Measurements from ENCODE around the gene PINK1.

PINK1 gene

DNA sequence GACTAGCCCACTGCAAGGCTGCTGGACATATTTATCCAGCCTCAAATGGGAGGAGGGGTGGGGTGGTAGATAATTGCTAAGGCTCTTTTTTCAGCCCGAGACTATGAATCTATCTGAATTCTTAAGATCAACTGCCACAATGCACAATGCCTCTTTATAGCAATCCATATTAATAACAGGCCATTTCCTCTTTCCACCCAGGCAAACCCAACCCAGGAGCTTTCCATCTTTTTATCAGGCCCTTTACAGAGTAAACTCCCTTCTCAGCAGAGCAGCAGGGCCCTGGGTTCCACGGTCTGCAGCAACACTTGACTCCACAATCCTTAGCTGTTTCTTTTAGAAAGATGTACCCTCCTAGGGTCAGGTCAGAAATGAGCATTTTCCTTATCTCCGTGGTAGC, 27.1 kb downstream of the PINK1 start:
- no peak for DNase-seq (ENCODE audit: low read depth)
- peak overlapping the region; percentile 89 for H3K4me3 ChIP-seq (ENCODE audit: low read depth, low read length)
- TF ChIP-seq, protein P1, sequence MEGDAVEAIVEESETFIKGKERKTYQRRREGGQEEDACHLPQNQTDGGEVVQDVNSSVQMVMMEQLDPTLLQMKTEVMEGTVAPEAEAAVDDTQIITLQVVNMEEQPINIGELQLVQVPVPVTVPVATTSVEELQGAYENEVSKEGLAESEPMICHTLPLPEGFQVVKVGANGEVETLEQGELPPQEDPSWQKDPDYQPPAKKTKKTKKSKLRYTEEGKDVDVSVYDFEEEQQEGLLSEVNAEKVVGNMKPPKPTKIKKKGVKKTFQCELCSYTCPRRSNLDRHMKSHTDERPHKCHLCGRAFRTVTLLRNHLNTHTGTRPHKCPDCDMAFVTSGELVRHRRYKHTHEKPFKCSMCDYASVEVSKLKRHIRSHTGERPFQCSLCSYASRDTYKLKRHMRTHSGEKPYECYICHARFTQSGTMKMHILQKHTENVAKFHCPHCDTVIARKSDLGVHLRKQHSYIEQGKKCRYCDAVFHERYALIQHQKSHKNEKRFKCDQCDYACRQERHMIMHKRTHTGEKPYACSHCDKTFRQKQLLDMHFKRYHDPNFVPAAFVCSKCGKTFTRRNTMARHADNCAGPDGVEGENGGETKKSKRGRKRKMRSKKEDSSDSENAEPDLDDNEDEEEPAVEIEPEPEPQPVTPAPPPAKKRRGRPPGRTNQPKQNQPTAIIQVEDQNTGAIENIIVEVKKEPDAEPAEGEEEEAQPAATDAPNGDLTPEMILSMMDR (IDR thresholded peaks at IDR 0.05; ENCODE audit: low read depth, low read length, missing control alignments), result no peak

DNA sequence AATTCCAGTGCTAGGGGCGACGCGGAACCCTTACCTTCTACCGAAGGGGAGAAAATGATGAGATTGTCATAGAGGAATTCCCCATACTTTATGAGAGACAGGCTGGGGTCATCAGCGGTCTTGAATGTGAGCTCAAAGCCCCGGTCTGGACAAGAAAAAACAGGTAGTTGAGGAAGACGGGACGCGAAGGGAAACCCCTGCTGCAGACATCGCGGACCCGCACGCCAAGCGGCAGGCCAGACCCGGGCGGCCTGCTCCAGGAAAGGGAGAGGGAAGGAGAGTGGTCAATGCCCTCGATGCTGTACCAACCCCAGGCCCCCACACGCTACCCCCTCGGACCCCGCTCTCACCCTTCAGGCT, 27.6 kb downstream of the PINK1 start:
- TF ChIP-seq, protein P1 (IDR thresholded peaks at IDR 0.05; ENCODE audit: low read depth, low read length, missing control alignments), result no peak
- peak overlapping the region; percentile 89 for H3K4me3 ChIP-seq (ENCODE audit: low read depth, low read length)
- DNase-seq (ENCODE audit: low read depth), result no peak

DNA sequence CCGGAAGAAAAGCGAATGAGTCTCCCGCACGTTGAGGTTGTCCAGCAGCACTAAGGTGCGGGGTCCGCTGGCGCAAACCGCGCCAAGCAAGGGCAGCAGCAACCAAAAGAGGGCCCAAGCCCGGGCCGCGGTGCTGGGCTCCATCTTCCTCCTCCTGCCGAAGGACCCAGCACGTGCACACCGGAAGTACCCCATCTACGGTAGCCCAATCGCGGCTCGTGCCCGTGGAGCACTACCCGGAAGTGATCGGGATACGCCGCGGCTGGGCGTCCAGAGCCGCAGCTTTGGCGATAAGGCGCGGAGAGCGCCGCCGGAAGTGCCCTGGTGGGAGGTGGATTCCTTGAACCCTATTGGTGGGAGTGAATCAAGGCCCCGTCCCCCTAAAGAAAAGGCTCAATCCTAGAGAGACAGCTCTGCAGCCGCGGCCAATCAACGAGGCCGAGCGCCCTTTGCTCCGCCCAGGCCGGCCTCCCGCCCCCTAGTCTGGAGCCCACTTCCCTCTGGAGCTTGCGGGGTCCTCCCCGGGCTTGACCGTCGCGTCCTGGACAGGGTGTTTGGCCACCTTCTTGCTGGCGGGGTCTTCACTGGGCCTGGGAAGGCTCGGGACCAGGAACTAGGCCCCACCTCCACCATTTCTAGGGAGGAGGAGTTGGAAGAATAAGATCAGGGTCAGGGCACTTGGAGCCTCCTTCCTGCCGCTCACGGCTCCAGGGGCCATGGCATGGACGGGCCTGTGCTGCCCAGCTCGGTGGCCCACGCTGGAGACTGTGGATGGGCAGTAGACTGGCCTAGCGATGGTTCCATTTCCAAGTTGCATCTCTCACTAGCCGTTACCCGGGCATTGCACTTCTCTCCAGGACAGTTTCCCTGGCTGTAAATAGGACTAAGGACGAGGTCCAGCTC, 28.2 kb downstream of the PINK1 start, which contains the start of gene DDOST:
DDOST (minus strand) TSS at position 163 of the 903 bp plus-strand sequence; CDS start at position 144, 19 bp downstream.
- peak within 1 kb of the TSS; percentile 89 for H3K4me3 ChIP-seq (ENCODE audit: low read depth, low read length)
- peak; percentile 98 for DNase-seq (ENCODE audit: low read depth)
- TF ChIP-seq, protein P1 (IDR thresholded peaks at IDR 0.05; ENCODE audit: low read depth, low read length, missing control alignments), result peak; percentile 52

DNA sequence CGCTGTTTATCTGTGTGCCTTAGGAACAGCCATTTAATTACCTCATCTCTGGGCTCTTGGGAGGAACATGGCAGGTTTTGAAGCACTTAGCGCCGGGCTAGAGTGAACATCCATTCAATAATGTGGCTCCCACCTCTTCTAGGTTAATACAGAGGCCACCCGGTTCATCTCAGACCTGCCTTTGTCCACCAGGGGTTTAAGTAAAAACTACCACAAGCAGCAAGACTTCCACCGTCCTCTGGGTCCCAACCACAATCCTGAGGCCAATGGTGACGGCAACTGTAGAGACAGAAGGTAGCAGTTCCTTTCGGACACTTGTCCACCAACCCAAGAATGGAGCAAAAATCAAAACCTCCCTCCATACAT, 28.8 kb downstream of the PINK1 start:
- no peak for DNase-seq (ENCODE audit: low read depth)
- TF ChIP-seq, protein P1 (IDR thresholded peaks at IDR 0.05; ENCODE audit: low read depth, low read length, missing control alignments), result no peak

DNA sequence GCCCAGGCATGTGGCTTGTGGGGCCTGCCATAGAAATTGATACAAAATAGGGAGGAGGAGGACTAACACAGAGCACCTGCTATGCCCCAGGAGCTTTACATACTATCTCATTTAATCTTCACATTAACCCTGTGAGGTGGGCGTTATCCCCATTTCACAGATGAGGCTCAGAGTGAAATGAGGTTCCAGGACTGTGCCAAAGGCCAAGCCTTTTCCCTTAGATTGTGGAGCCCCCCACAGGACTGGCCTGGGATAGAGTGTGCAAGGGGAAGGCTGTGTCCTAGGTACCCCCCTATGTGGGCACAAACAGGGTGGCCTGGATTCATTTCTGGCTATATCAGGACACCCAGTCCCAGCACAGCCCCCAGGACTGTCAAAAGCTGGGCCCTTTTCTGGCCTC, 30.1 kb downstream of the PINK1 start:
- TF ChIP-seq, protein P1 (IDR thresholded peaks at IDR 0.05; ENCODE audit: low read depth, low read length, missing control alignments), result no peak
- H3K4me3 ChIP-seq (ENCODE audit: low read depth, low read length), result no peak overlapping the region
- DNase-seq (ENCODE audit: low read depth), result no peak

More for the DNA sequence above, 28.8 kb downstream of the PINK1 start:
- H3K4me3 ChIP-seq (ENCODE audit: low read depth, low read length), result peak overlapping the region; percentile 89

DNA sequence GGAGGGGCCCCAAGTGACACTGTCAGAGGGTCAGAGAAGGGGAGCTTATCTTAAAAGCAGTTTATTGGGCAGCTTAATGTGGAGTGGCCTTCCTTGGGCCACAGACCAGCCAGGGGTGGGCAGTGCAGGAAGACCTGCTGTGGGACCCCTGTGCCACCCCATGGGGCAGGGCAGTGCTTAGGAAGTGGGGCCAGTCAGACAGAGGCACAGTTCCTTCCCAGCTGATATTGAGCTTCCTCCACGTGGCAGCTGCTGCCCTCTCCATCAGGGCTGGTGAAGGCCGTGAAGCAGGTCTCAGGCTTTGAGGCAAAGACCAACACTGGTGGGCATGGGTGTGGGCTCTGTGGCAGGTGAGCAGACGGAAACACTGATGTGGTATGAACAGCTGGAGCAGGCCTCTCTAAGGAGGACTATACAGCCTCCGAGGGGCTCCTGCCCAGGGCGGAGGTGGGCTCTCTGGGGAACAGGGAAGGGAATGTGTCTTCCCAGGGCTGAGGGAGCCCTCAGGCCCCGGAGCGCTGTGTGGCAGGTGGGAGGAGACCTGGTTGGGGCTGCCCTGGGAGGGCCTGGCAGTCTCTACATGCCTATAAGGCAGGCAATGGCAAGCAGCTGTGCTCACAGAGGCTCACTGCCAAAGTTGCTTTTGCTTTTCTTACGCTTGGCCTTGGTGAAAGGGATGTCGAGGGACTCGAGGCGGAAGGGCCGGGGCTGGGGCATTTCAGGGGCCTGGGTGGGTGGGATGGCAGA, 30.9 kb downstream of the PINK1 start:
- no peak overlapping the region for H3K4me3 ChIP-seq (ENCODE audit: low read depth, low read length)
- TF ChIP-seq, protein P1 (IDR thresholded peaks at IDR 0.05; ENCODE audit: low read depth, low read length, missing control alignments), result no peak
- no peak for DNase-seq (ENCODE audit: low read depth)
